ENCODE measurements around the gene NOP53. TPM values are rescaled to one million over a fixed set of nuclear protein-coding genes. Genes with fewer than 3 reads are reported as not detected.
A peak's percentile ranks its signal among the peaks of the same experiment; 100 is the strongest.

The NOP53 gene
- total RNA-seq, 1 experiment from 2014 or later = 146 TPM

GRCh38 chr19:47700934-47701716 is 44.2 kb upstream of the NOP53 start:
- no peak overlapping the region for H3K27ac ChIP-seq (ENCODE audit: low read depth, low read length, poor library complexity, severe bottlenecking)
- BruUV-seq (replicated peaks) = no TSS peak
- H3K9me3 ChIP-seq (ENCODE audit: low read depth, low read length, poor library complexity, severe bottlenecking) = no peaks in the 10 kb centered on the region
- intact Hi-C loops (cut with micrococcal nuclease; ENCODE audit: unreplicated experiment) = no loop called here
- H3K27me3 ChIP-seq (replicated peaks; ENCODE audit: insufficient read depth, low read depth, low read length, poor library complexity) = no peaks in the 10 kb centered on the region
- peaks cover 17% of the 10 kb centered on the region for H3K36me3 ChIP-seq (ENCODE audit: insufficient read depth, low read length, poor library complexity, severe bottlenecking)
- ChIA-PET POLR2A (ENCODE audit: low non-redundant PET) (no interaction called here), CTCF (interaction anchor here (0.8 to 1.1 kb wide), 2 partner anchors 12 to 265 kb away, joined by 4 to 5 read pairs; no protein-coding TSS in a partner anchor)
- H3K4me1 ChIP-seq (ENCODE audit: insufficient read depth, low read length, poor library complexity, severe bottlenecking) = peaks cover 24% of the 10 kb centered on the region
- no peak overlapping the region for H3K4me3 ChIP-seq (ENCODE audit: low read depth, low read length, poor library complexity, severe bottlenecking)
- DNase-seq (ENCODE audit: low spot score) = peak; percentile 33
- no peak for TF ChIP-seq EZH2 (IDR thresholded peaks at IDR 0.05; ENCODE audit: borderline replicate concordance, low read depth, low read length, poor library complexity, severe bottlenecking)
- TF ChIP-seq, protein P1, sequence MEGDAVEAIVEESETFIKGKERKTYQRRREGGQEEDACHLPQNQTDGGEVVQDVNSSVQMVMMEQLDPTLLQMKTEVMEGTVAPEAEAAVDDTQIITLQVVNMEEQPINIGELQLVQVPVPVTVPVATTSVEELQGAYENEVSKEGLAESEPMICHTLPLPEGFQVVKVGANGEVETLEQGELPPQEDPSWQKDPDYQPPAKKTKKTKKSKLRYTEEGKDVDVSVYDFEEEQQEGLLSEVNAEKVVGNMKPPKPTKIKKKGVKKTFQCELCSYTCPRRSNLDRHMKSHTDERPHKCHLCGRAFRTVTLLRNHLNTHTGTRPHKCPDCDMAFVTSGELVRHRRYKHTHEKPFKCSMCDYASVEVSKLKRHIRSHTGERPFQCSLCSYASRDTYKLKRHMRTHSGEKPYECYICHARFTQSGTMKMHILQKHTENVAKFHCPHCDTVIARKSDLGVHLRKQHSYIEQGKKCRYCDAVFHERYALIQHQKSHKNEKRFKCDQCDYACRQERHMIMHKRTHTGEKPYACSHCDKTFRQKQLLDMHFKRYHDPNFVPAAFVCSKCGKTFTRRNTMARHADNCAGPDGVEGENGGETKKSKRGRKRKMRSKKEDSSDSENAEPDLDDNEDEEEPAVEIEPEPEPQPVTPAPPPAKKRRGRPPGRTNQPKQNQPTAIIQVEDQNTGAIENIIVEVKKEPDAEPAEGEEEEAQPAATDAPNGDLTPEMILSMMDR (conservative IDR thresholded peaks at IDR 0.05; ENCODE audit: low read depth, low read length) = no peak

DNA sequence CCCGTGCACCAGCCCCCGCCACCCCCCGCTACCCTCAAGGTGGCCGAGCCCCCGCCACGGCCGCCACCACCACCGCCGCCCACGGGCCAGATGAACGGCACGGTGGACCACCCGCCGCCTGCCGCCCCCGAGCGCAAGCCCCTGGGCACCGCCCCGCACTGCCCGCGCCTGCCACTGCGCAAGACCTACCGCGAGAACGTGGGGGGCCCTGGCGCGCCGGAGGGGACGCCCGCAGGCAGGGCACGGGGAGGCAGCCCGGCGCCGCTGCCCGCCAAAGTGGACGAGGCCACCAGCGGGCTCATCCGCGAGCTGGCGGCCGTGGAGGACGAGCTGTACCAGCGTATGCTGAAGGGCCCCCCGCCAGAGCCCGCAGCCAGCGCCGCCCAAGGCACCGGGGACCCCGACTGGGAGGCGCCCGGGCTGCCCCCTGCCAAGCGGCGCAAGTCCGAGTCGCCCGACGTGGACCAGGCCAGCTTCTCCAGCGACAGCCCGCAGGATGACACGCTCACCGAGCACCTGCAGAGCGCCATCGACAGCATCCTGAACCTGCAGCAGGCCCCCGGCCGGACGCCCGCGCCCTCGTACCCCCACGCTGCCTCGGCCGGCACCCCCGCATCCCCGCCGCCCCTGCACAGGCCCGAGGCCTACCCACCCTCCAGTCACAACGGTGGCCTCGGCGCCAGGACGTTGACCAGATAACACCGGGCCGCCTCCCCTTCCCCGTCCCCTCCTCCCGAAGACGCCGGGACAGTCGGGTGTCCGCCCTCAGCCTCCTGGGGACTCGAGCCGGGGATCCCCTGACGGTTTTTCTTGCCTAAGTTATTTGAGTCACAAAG is 43.4 kb upstream of the NOP53 start:
- intact Hi-C loops (cut with micrococcal nuclease; ENCODE audit: unreplicated experiment) = no loop called here
- Histone ChIP-seq H3K27ac (ENCODE audit: low read depth, low read length, poor library complexity, severe bottlenecking) (no peak overlapping the region), H3K27me3 (replicated peaks; ENCODE audit: insufficient read depth, low read depth, low read length, poor library complexity) (no peaks in the 10 kb centered on the region), H3K36me3 (ENCODE audit: insufficient read depth, low read length, poor library complexity, severe bottlenecking) (peaks cover 17% of the 10 kb centered on the region), H3K9me3 (ENCODE audit: low read depth, low read length, poor library complexity, severe bottlenecking) (no peaks in the 10 kb centered on the region), H3K4me1 (ENCODE audit: insufficient read depth, low read length, poor library complexity, severe bottlenecking) (peaks cover 24% of the 10 kb centered on the region), H3K4me3 (ENCODE audit: low read depth, low read length, poor library complexity, severe bottlenecking) (no peak overlapping the region)
- ChIA-PET CTCF (interaction anchor here (0.6 to 1.1 kb wide), 3 partner anchors 11 to 265 kb away, joined by 4 to 5 read pairs (median 4); no protein-coding TSS in a partner anchor), POLR2A (ENCODE audit: low non-redundant PET) (no interaction called here)
- no peak for DNase-seq (ENCODE audit: low spot score)
- no TSS peak for BruUV-seq (replicated peaks)
- TF ChIP-seq EZH2 (IDR thresholded peaks at IDR 0.05; ENCODE audit: borderline replicate concordance, low read depth, low read length, poor library complexity, severe bottlenecking) = no peak
- TF ChIP-seq, protein P1 (conservative IDR thresholded peaks at IDR 0.05; ENCODE audit: low read depth, low read length) = no peak

DNA sequence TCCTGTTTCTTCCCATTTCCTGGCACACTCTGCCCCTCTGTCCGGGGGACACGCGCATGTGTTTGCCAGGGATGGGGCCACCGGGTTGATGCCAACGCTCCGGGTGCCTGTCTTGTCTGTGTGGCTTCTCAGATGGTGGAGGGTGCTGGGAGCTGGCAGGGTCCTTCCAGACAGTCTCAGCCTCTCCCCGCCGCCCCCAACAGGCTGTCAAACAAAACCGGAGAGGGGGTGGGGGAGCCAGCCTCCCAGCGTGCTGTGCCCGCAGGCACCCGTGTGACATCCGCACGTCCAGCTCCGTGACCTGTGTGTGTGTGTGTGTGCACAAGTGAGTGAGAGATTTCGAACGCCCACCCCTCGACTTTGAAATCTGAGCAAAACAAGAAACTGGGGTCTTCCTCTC is 42.7 kb upstream of the NOP53 start:
- ChIA-PET POLR2A (ENCODE audit: low non-redundant PET) (no interaction called here), CTCF (interaction anchor here (1.1 to 2.0 kb wide), 2 partner anchors 10 to 266 kb away, joined by 5 to 7 read pairs; partner anchors contain the start of gene EHD2)
- DNase-seq (ENCODE audit: low spot score) = no peak
- H3K4me3 ChIP-seq (ENCODE audit: low read depth, low read length, poor library complexity, severe bottlenecking) = no peak overlapping the region
- peaks cover 24% of the 10 kb centered on the region for H3K4me1 ChIP-seq (ENCODE audit: insufficient read depth, low read length, poor library complexity, severe bottlenecking)
- peak overlapping the region; percentile 60 for H3K27ac ChIP-seq (ENCODE audit: low read depth, low read length, poor library complexity, severe bottlenecking)
- TF ChIP-seq, protein P1 (conservative IDR thresholded peaks at IDR 0.05; ENCODE audit: low read depth, low read length) = no peak
- no peak for TF ChIP-seq EZH2 (IDR thresholded peaks at IDR 0.05; ENCODE audit: borderline replicate concordance, low read depth, low read length, poor library complexity, severe bottlenecking)
- TSS peak; percentile 88 for BruUV-seq (replicated peaks)
- no peaks in the 10 kb centered on the region for H3K9me3 ChIP-seq (ENCODE audit: low read depth, low read length, poor library complexity, severe bottlenecking)
- H3K27me3 ChIP-seq (replicated peaks; ENCODE audit: insufficient read depth, low read depth, low read length, poor library complexity) = no peaks in the 10 kb centered on the region
- H3K36me3 ChIP-seq (ENCODE audit: insufficient read depth, low read length, poor library complexity, severe bottlenecking) = peaks cover 17% of the 10 kb centered on the region
- intact Hi-C loops (cut with micrococcal nuclease; ENCODE audit: unreplicated experiment) = no loop called here
